SW 1271 (cell line): ENCODE measurements around the gene B4GALNT2.
A peak's percentile ranks its signal among the peaks of the same experiment; 100 is the strongest.

Experiments
- DNase-seq, 2 experiments: peaks; one replicate each; lab custom pipeline; 2025; lab: John Stamatoyannopoulos, UW

The B4GALNT2 gene

GRCh38 chr17:49210158-49211029 is 77.8 kb downstream of the B4GALNT2 start, which contains the start of the genes ABI3 and GNGT2:
Gene ABI3 (plus strand): TSS chr17:49210707. CDS start chr17:49210725, 18 bp downstream.
Gene GNGT2 (minus strand): TSS chr17:49210574. CDS start chr17:49207422, 3,152 bp downstream.
- no peak for DNase-seq

- DNase-seq = no peak
These were observed 80.8 kb downstream of the B4GALNT2 start for GRCh38 chr17:49213399-49213798.

- DNase-seq = no peak
These were observed 81.3 kb downstream of the B4GALNT2 start for GRCh38 chr17:49213847-49214246.

- DNase-seq = no peak
These were observed 82.2 kb downstream of the B4GALNT2 start for GRCh38 chr17:49214676-49215360.

GRCh38 chr17:49216482-49216881 is 83.9 kb downstream of the B4GALNT2 start:
- DNase-seq = no peak

GRCh38 chr17:49216953-49217650 is 84.5 kb downstream of the B4GALNT2 start:
- no peak for DNase-seq

- no peak for DNase-seq
These were observed 85.3 kb downstream of the B4GALNT2 start for GRCh38 chr17:49217651-49218413.

GRCh38 chr17:49218941-49219913 is 86.7 kb downstream of the B4GALNT2 start:
- no peak for DNase-seq

GRCh38 chr17:49219987-49220386 is 87.4 kb downstream of the B4GALNT2 start:
- no peak for DNase-seq

- DNase-seq = no peak
These were observed 90.6 kb downstream of the B4GALNT2 start for GRCh38 chr17:49223168-49223516.

- peak in 1 of 2 experiments; percentile 21 for DNase-seq
These were observed 91.1 kb downstream of the B4GALNT2 start for GRCh38 chr17:49223517-49224197.

- no peak for DNase-seq
These were observed 91.8 kb downstream of the B4GALNT2 start for GRCh38 chr17:49224198-49224996.

GRCh38 chr17:49224997-49225337 is 92.4 kb downstream of the B4GALNT2 start:
- DNase-seq = no peak

- DNase-seq = no peak
These were observed 93.1 kb downstream of the B4GALNT2 start for GRCh38 chr17:49225554-49226236.
